ENCODE measurements around the gene HTR4. TPM values are rescaled to one million over a fixed set of nuclear protein-coding genes. Genes with fewer than 3 reads are reported as not detected.

Gene HTR4
- total RNA-seq, 1 experiment from 2014 or later: not detected

DNA sequence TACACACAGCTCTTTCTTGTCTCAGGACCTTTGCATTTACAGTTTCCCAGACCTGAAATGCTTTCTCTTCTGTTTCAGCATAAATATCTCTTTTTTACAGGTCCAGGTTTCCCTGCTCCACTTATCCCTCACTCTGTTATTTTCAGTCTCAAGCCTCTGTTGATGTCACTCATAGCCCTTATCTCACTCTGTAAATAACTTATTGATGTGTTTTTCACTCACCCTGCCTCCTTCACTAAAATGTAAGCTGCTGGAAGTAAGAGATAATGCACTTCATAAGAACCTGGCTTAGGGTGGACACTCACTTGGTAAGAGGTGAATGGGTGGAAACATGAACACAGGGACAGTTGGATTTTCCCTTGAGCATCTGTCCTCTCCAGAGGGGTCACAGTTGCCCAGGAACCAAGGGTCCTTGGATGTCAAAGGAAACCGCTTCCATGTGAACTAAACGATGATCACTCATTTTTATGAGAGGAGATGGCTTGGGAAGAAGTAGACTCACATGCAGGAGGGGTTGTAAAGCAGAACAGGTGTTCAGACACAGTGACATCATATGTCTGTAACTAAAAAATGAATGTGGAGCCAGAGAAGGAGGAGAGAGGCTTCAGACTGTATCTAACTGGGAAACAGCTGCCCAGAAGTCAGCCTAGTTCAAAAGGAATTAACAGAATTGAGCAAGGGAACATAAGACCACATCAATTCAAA is 5.5 kb upstream of the HTR4 start:
- BruUV-seq (replicated peaks): no TSS peak
- DNase-seq: no peak
- peaks cover 8% of the 10 kb centered on the region for H3K4me1 Mint-ChIP-seq (ENCODE audit: low read depth, unreplicated experiment)
- CTCF ChIA-PET: interaction anchor here (0.6 kb wide), 1 partner anchor 131 kb away, joined by 5 read pairs; no protein-coding TSS in a partner anchor
- H3K27ac Mint-ChIP-seq (ENCODE audit: unreplicated experiment): no peak overlapping the region
- no peaks in the 10 kb centered on the region for H3K36me3 Mint-ChIP-seq (ENCODE audit: insufficient read depth, unreplicated experiment)
- peaks cover 87% of the 10 kb centered on the region for H3K27me3 Mint-ChIP-seq (ENCODE audit: unreplicated experiment)
- H3K4me3 Mint-ChIP-seq (ENCODE audit: low read depth, unreplicated experiment): no peak overlapping the region
- intact Hi-C loops (cut with micrococcal nuclease; ENCODE audit: unreplicated experiment): no loop called here
- H3K9me3 Mint-ChIP-seq (ENCODE audit: low read depth, unreplicated experiment): no peaks in the 10 kb centered on the region
- TF ChIP-seq, protein P1, sequence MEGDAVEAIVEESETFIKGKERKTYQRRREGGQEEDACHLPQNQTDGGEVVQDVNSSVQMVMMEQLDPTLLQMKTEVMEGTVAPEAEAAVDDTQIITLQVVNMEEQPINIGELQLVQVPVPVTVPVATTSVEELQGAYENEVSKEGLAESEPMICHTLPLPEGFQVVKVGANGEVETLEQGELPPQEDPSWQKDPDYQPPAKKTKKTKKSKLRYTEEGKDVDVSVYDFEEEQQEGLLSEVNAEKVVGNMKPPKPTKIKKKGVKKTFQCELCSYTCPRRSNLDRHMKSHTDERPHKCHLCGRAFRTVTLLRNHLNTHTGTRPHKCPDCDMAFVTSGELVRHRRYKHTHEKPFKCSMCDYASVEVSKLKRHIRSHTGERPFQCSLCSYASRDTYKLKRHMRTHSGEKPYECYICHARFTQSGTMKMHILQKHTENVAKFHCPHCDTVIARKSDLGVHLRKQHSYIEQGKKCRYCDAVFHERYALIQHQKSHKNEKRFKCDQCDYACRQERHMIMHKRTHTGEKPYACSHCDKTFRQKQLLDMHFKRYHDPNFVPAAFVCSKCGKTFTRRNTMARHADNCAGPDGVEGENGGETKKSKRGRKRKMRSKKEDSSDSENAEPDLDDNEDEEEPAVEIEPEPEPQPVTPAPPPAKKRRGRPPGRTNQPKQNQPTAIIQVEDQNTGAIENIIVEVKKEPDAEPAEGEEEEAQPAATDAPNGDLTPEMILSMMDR (IDR thresholded peaks at IDR 0.05; ENCODE audit: unreplicated experiment): no peak

DNA sequence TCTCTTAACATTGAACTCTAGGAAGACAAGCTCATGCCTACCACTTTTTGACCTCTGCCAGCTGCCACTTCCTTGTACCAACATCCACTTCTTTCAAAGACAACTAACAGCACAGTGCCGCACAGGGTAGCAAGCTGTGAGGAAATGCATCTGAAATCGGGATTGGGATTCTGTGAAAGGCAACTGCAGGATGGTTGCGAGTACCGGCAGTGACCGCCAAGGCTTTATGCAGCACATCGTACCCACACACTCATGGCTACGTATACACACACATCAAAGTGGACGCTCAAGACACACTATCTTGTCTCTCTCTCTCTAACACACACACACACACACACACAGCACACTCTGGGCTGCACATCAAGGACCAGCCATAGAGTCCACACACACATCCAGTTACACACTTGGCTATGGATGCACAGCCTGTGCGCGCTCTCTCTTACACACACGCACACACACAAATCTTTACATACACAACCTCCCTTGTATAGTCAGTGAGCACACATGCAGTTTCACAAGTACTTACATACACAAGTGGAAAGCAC is 964 bp downstream of the HTR4 start:
- Mint-ChIP-seq H3K36me3 (ENCODE audit: insufficient read depth, unreplicated experiment) (no peaks in the 10 kb centered on the region), H3K27me3 (ENCODE audit: unreplicated experiment) (peaks cover 86% of the 10 kb centered on the region), H3K4me3 (ENCODE audit: low read depth, unreplicated experiment) (no peak overlapping the region), H3K9me3 (ENCODE audit: low read depth, unreplicated experiment) (no peaks in the 10 kb centered on the region), H3K4me1 (ENCODE audit: low read depth, unreplicated experiment) (peaks cover 8% of the 10 kb centered on the region), H3K27ac (ENCODE audit: unreplicated experiment) (no peak overlapping the region)
- CTCF ChIA-PET: no interaction called here
- TF ChIP-seq, protein P1 (IDR thresholded peaks at IDR 0.05; ENCODE audit: unreplicated experiment): no peak
- DNase-seq: no peak
- intact Hi-C loops (cut with micrococcal nuclease; ENCODE audit: unreplicated experiment): no loop called here
- BruUV-seq (replicated peaks): no TSS peak

GRCh38 chr5:148651528-148651927 is 2.8 kb downstream of the HTR4 start:
- Mint-ChIP-seq H3K4me3 (ENCODE audit: low read depth, unreplicated experiment) (no peak overlapping the region), H3K27ac (ENCODE audit: unreplicated experiment) (no peak overlapping the region), H3K36me3 (ENCODE audit: insufficient read depth, unreplicated experiment) (no peaks in the 10 kb centered on the region), H3K4me1 (ENCODE audit: low read depth, unreplicated experiment) (peaks cover 8% of the 10 kb centered on the region), H3K27me3 (ENCODE audit: unreplicated experiment) (peaks cover 91% of the 10 kb centered on the region), H3K9me3 (ENCODE audit: low read depth, unreplicated experiment) (no peaks in the 10 kb centered on the region)
- no peak for DNase-seq
- TF ChIP-seq, protein P1 (IDR thresholded peaks at IDR 0.05; ENCODE audit: unreplicated experiment): no peak
- CTCF ChIA-PET: interaction anchor here (0.7 kb wide), 2 partner anchors 88 to 125 kb away, joined by 4 to 5 read pairs; no protein-coding TSS in a partner anchor
- intact Hi-C loops (cut with micrococcal nuclease; ENCODE audit: unreplicated experiment): no loop called here
- no TSS peak for BruUV-seq (replicated peaks)

- Mint-ChIP-seq H3K27ac (ENCODE audit: unreplicated experiment) (no peak overlapping the region), H3K36me3 (ENCODE audit: insufficient read depth, unreplicated experiment) (no peaks in the 10 kb centered on the region), H3K9me3 (ENCODE audit: low read depth, unreplicated experiment) (no peaks in the 10 kb centered on the region), H3K27me3 (ENCODE audit: unreplicated experiment) (peaks cover 71% of the 10 kb centered on the region), H3K4me3 (ENCODE audit: low read depth, unreplicated experiment) (no peak overlapping the region), H3K4me1 (ENCODE audit: low read depth, unreplicated experiment) (peaks cover 16% of the 10 kb centered on the region)
- intact Hi-C loops (cut with micrococcal nuclease; ENCODE audit: unreplicated experiment): no loop called here
- no peak for DNase-seq
- CTCF ChIA-PET: no interaction called here
- TF ChIP-seq, protein P1 (IDR thresholded peaks at IDR 0.05; ENCODE audit: unreplicated experiment): no peak
- no TSS peak for BruUV-seq (replicated peaks)
Measured at GRCh38 chr5:148645527-148645926, 8.8 kb downstream of the HTR4 start.

All from Calu3 (cell line).